Astrocyte (in vitro differentiated cells and primary cell): ENCODE measurements around the gene GTPBP10. TPM values are rescaled to one million over a fixed set of nuclear protein-coding genes. Genes with fewer than 3 reads are reported as not detected.

Experiments used
- total RNA-seq: library from RNA; stranded (reverse); gene quantifications from 2 replicates; pipeline ENCODE4 v1.2.1, GENCODE V29; 2021

GTPBP10 gene
- total RNA-seq, 1 donor from 2014 or later, result 18.9 TPM

Other genes starting within 250 kb of the GTPBP10 start
- 5.0 and 6.2 TPM in 2 replicates for gene STEAP1, start 192.2 kb upstream of the GTPBP10 start, total RNA-seq
- gene STEAP2, start 135.0 kb upstream of the GTPBP10 start, total RNA-seq, result 2.3 and 3.4 TPM in 2 replicates
- 1.1 and 2.0 TPM in 2 replicates for gene CFAP69, start 101.5 kb upstream of the GTPBP10 start, total RNA-seq
- not detected in 2 replicates for gene FAM237B, start 25.4 kb upstream of the GTPBP10 start, total RNA-seq
- gene CLDN12, start 56.7 kb downstream of the GTPBP10 start, total RNA-seq, result 37.9 and 42.8 TPM in 2 replicates
- gene PTTG1IP2, start 122.9 kb downstream of the GTPBP10 start, total RNA-seq, result not detected in 2 replicates
- gene CDK14, start 249.6 kb downstream of the GTPBP10 start, total RNA-seq, result 26.7 and 30.2 TPM in 2 replicates